DLD1 (cell line): ENCODE measurements around the gene CFAP65.

Source experiments
- in situ Hi-C: cut with HindIII; loops from 2 replicates; pipeline ENCODE4 v1.10.0; 2017; ENCODE audit warnings: low sequenced_read_pairs

CFAP65 gene

DNA sequence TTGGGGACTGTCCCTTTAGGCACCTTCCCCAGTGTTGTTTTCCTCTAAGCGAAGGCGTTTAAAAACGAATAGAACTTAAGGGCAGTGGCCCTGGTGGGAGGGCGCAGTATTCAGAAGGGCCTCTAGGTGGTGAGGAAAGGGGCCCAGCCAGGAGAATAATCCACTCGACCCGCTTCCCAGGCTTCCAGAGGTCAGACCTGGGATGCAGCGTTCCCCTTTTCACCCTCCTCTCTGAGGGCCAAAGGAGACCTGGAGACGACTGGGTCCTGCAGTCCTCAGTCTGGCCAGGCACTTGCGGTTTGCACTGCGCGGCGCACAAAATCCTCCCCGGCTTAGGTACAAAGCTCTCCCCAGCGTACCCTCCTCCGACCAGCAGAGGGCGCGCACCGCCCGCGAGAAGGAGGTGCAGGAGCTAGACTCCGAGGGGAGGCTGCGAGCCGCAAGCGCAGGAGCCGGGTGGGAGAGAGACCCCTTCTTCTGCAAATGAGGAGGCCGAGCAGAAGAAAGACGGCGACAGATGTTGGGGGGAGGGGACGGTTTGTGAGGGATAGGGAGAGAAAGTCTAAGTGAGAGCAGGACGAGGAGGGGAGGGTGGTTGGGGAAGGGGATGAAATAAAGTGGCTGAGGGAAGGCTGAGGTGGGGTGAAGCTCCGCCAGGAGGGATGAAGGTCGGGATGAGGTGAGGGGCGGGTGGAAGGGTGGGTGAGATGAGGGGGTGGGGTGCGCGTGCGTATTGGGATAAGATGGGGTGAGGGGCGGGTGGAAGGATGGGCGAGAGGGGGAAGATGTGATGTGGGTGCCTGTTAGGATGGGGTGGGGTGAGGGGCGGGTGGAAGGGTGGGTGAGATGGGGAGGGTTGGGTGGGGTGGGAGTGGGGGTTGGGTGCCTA lies 61.2 kb downstream of the CFAP65 start:
- in situ Hi-C loops, result no loop called here

GRCh38 chr2:218975060-218975777 lies 66.1 kb downstream of the CFAP65 start:
- in situ Hi-C loops, result no loop called here

DNA sequence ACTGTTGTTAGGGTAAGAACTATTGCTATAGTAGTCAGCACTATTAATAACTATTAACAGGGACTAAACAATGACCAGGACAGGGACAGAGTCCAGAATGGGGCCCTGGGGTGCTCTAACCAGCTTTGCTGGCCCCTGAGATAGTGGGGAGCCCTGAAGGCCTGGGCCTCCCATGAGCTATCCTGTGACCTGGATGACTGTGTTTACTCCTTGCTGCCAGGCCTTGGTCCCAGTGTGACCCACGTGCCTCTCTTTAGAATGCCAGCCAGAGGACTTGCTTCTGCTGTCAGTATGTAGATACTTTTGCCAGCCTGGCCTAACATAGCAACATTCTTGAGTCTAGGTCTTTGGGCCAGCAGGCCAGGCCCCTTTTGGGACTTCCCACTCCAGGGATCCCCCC lies 70.4 kb downstream of the CFAP65 start:
- in situ Hi-C loops, result no loop called here

GRCh38 chr2:218964041-218964771 lies 77.1 kb downstream of the CFAP65 start:
- in situ Hi-C loops, result no loop called here

DNA sequence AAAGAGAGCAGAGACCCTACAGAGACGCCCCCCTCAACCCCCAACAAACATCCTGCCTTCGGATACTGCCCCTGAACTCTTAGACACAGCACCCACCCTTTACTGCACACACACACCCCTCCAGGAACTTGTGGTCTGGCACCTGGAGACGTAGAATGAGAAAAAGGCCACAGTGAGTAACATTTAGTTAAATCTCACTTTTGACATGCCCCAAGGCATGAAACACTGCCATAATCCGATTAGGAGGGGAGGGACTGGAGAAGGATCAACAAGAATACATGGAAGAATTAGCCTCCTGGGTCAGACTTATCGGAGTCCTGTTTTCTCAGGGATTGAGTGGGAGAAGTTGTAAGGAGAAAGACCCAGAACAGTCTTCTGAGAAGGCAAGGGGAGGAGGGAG lies 77.7 kb downstream of the CFAP65 start:
- in situ Hi-C loops, result no loop called here

DNA sequence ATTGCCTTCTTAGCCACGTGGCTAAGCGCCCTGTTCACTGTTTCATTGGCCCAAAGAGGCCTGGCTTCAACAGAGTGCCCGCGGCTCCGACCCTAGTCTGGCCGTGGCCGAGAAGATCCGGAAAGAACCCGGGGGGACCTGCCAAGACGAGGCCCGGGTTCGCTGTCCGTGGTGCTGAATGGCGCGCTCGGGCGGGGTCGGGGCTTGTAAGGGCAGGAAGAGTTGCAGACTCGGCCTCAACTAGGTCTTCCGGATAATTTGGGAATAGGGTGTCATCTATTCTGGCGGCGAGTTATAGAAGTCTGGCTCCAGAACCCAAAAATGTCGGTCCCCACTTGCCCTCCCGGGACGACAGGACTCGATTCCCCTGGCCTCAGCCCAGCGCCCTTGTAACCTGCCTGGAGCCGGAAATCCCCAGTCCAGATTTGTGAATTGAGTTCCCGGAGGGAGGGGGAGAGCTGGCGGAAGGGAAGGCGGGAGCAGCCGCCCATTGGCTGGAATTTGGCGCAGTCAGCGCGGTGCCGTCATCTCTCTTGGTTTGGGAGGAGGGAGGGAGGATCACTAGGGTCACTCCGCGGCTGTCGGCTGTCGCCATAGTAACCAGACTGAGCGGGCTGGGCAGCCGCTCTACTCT lies 78.3 kb downstream of the CFAP65 start:
- in situ Hi-C loops, result no loop called here

GRCh38 chr2:218961651-218962570 lies 79.4 kb downstream of the CFAP65 start:
- in situ Hi-C loops, result no loop called here

- in situ Hi-C loops, result no loop called here
Measured at GRCh38 chr2:218961229-218961628, 80.1 kb downstream of the CFAP65 start.

DNA sequence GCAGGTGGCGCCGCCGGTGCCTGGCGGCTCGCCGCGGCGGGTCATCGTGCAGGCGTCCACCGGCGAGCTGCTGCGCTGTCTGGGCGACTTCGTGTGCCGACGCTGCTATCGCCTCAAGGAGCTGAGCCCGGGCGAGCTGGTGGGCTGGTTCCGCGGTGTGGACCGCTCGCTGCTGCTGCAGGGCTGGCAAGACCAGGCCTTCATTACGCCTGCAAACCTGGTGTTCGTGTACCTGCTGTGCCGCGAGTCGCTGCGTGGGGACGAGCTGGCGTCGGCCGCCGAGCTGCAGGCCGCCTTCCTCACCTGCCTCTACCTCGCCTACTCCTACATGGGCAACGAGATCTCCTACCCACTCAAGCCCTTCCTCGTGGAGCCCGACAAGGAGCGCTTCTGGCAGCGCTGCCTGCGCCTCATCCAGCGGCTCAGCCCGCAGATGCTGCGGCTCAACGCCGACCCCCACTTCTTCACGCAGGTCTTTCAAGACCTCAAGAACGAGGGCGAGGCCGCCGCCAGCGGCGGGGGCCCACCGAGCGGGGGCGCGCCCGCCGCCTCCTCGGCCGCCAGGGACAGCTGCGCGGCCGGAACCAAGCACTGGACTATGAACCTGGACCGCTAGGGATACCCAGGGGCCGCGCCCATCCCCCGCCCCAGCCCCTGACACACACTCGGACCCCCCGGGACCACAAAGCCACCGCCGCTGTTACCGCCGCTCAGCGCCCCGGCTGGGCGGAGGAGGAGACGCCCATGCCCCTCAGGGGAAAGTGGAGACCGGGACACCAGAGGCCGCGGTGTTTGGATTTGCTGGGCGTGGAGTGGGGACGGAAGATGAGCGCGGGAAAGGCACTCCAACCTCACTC lies 80.8 kb downstream of the CFAP65 start:
- in situ Hi-C loops, result no loop called here

DNA sequence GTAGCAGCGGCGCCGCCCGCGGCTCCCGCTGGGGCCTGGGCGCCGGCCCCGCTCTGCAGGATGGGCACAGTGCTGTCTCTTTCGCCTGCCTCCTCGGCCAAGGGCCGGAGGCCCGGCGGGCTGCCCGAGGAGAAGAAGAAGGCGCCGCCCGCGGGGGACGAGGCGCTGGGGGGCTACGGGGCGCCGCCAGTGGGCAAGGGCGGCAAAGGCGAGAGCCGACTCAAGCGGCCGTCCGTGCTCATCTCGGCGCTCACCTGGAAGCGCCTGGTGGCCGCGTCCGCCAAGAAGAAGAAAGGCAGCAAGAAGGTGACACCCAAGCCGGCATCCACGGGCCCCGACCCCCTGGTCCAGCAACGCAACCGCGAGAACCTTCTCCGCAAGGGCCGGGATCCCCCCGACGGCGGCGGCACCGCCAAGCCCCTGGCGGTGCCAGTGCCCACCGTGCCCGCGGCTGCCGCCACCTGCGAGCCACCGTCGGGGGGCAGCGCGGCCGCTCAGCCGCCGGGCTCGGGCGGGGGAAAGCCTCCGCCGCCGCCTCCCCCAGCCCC lies 81.5 kb downstream of the CFAP65 start:
- in situ Hi-C loops, result loop anchor here (5.0 kb wide), 1 partner anchor 53 kb away; no protein-coding TSS in a partner anchor

DNA sequence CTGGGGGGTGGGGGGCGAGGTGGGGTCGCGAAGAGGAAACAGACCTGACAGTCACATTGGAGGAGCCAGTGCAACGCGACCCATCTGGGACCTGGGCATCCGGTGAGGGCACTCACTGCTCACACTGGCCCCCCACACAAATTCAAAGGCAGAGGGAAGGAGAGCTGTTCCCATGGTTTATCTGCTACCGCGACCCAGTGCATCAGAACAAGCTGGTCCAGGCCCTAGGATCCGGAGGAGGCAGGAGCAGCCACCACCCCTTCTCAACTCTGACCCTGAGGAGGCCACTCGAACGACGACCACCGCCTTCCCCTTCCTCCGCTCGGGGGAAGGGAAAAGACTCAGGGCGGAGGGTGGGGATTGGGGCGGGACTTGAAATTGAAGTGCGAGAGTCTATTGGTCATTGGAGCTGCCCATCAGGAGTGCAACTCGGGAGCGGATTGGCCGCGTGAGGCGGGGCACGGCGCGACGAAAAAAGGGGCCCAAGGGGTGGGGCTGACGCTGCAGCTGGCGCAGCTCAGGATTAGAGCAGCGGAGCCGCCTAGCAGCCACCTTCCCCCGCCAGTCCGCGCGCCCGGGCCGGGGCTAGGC lies 82.1 kb downstream of the CFAP65 start, which contains the start of gene CDK5R2:
Gene CDK5R2, plus strand, starts transcription at position 526 of the 591 bp plus-strand sequence. CDS start 155 bp downstream, outside the sequence.
- in situ Hi-C loops, result loop anchor here (5.0 kb wide), 1 partner anchor 52 kb away; no protein-coding TSS in a partner anchor

GRCh38 chr2:218958276-218958675 lies 83.0 kb downstream of the CFAP65 start:
- in situ Hi-C loops, result loop anchor here (5.0 kb wide), 1 partner anchor 51 kb away; no protein-coding TSS in a partner anchor

DNA sequence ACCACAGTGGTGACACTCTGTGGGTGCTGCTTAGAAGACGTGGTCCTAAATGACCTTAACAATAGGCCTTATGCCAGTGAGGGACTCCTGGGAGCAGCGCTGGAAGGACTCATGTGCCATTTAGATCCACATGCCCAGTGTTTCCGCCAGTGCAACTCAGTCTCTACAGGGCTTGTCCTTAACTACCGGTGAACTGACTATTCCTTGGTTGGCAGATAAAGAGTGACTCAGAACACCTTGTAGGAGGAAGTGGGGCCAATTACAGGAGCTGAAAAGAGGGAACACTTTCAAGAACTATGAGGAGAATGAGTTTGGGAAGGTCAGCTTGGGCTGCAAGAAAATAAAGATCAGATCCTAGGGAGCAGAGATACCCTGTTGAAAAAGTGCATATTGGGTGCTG lies 83.6 kb downstream of the CFAP65 start:
- in situ Hi-C loops, result loop anchor here (5.0 kb wide), 1 partner anchor 50 kb away; no protein-coding TSS in a partner anchor

DNA sequence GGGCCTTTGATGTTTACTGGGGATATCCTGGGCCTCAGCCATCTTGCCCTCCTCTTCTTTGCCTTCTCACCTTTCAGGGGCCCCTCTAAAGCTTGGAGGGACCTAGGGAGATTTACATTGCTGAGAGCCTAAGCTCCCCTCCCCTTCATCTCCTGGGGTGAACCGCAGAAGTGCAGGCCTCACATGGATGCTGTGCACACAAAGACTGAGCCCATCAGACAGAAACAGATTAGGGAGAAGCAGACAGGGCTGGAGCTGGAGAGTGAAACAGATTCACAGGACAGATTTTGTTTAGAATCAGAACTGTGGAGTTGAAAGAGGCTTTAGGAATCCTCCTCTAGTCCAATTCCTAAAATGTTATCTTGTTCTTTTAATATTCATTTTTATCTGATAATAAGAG lies 85.3 kb downstream of the CFAP65 start:
- in situ Hi-C loops, result loop anchor here (5.0 kb wide), 1 partner anchor 49 kb away; no protein-coding TSS in a partner anchor

DNA sequence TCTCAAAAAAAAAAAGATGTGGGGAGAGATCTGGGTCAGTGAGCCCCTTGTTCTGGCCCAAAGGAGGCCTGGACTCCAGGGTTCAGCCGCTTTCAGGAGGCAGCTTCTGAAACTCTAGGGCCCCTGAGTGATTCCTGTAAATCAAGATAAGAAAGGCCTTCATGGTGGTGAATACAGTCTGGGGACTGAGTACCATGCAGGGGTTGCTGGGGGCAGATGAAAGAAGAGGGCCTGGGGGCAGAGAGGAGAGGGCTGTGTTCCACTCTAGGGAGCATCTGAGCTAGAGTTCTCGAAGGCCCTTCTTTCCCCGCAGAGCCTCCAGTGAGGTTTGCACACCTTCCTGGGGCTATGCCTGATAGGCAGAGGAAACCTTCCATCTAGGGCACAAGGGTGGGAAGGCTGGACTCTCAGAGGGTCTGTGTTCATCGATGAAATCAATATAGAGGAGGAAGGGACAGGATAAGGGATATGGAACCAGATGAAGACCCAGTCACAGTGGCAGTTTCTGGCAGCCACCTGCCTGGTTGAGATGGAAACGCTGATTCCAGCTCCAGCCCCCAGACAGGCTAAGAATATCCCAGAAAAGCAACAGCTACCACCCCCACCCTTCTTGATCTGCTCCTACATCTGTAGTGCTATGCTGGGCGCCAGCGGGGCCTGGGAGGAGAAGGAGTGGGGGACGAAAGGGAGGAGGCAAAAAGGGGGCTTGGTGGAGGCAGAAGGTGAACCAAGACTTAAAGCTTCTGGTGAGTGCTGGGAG lies 86.6 kb downstream of the CFAP65 start:
- in situ Hi-C loops, result loop anchor here (5.0 kb wide), 1 partner anchor 47 kb away; no protein-coding TSS in a partner anchor

DNA sequence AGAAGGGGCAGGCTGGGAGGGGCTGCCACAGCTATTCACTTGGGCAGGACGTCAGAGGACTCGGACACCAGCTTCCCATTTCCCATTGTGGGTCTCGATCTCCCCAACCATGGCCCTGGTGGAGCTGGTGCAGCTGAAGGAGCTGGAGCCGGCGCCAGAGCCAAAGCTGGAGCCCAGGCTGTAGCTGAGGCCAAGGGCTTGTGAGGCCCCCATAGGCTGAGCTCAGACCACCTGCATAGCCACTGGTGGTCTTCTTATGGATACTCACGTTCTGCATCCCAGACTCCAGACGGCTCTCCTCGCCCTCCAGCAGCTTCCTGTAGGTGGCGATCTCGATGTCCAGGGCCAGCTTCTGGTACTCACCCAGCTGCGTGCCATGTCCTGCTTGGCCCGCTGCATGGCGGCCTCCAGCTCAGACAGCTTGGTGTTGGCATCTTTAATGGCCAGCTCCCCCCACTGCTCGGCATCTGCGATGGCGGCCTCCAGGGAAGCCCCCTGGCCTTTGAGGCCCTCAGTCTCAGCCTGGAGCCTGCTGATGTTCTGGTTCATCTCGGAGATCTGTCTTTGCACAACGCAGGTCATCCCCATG lies 87.9 kb downstream of the CFAP65 start:
- in situ Hi-C loops, result no loop called here
